OCI-LY3 (cell line): Measurements from ENCODE around the gene CYP46A1.

Experiments used
- H2AFZ ChIP-seq: fragments of 200-600, 300-600 bp; shearing (Covaris generic); 2 replicates; pipeline ENCODE4 v1.6.0; 2014; ENCODE audit warnings: antibody characterized with exemption, low read depth, low read length
- H3K27ac ChIP-seq: fragments of 200-600, 300-600 bp; sonication (generic); 2 replicates; pipeline ENCODE4 v1.5.1; 2014; ENCODE audit warnings: mild to moderate bottlenecking, low read length, moderate library complexity, mixed read lengths
- H3K27me3 ChIP-seq: fragments of 200-600, 300-600 bp; sonication (generic); 2 replicates; pipeline ENCODE4 v1.6.1; 2014; ENCODE audit warnings: low read depth, low read length, mixed read lengths
- H3K36me3 ChIP-seq: fragments of 200-600, 300-600 bp; sonication (generic); replicated peaks from 2 replicates; pipeline ENCODE3; 2014; ENCODE audit warnings: low read depth, low read length, mixed read lengths
- H3K4me1 ChIP-seq: fragments of 300-600, 200-600 bp; sonication (generic); 2 replicates; pipeline ENCODE4 v1.6.1; 2014; ENCODE audit warnings: low read length, mixed read lengths
- H3K4me2 ChIP-seq: fragments of 200-600, 300-600 bp; sonication (generic); 2 replicates; pipeline ENCODE4 v1.6.1; 2014; ENCODE audit warnings: low read length, mixed read lengths
- H3K4me3 ChIP-seq: fragments of 300-600, 200-600 bp; sonication (generic); 2 replicates; pipeline ENCODE4 v1.5.1; 2014; ENCODE audit warnings: antibody characterized with exemption, mild to moderate bottlenecking, low read length, moderate library complexity
- H3K79me2 ChIP-seq: fragments of 300-600, 200-600 bp; shearing (Covaris generic); 2 replicates; pipeline ENCODE4 v1.6.1; 2014; ENCODE audit warnings: mild to moderate bottlenecking, low read length, mixed read lengths
- H3K9ac ChIP-seq: fragments of 300-600, 200-600 bp; shearing (Covaris generic); 2 replicates; pipeline ENCODE4 v1.6.0; 2014; ENCODE audit warnings: mild to moderate bottlenecking, low read length, moderate library complexity
- H3K9me3 ChIP-seq: fragments of 200-600, 300-600 bp; shearing (Covaris generic); 2 replicates; pipeline ENCODE4 v1.6.1; 2014; ENCODE audit warnings: low read length, mixed read lengths; ENCODE audit not compliant: insufficient read depth
- H4K20me1 ChIP-seq: fragments of 200-600, 300-600 bp; sonication (generic); 2 replicates; pipeline ENCODE4 v1.6.1; 2016; ENCODE audit warnings: low read length, mixed read lengths; ENCODE audit not compliant: insufficient read depth
- CTCF ChIP-seq: fragments of 200-600, 300-600 bp; sonication (generic); IDR thresholded peaks from 2 replicates; pipeline ENCODE4 v1.5.1; 2014; ENCODE audit warnings: antibody characterized with exemption, low read length, low read depth
- EZH2phosphoT487 ChIP-seq: fragments of 200-600 bp; shearing (Covaris generic); IDR thresholded peaks from 2 replicates; pipeline ENCODE4 v1.6.1; 2018; ENCODE audit warnings: antibody characterized with exemption, mixed run types, low read depth

CYP46A1 gene

GRCh38 chr14:99703381-99703780 lies 19.3 kb downstream of the CYP46A1 start:
- no peak for TF ChIP-seq CTCF
- TF ChIP-seq EZH2phosphoT487: no peak
- Histone ChIP-seq H3K27ac (no peak overlapping the region), H3K36me3 (no peaks in the 10 kb centered on the region), H3K27me3 (peaks cover 5% of the 10 kb centered on the region; the same call in 1 of the 2 replicates), H4K20me1 (no peaks in the 10 kb centered on the region), H3K9me3 (peaks cover 12% of the 10 kb centered on the region; the same call in 1 of the 2 replicates), H3K79me2 (no peaks in the 10 kb centered on the region), H3K4me1 (no peaks in the 10 kb centered on the region), H3K4me2 (no peak overlapping the region), H3K9ac (no peak overlapping the region), H3K4me3 (no peak overlapping the region), H2AFZ (no peak overlapping the region)

- no peak for TF ChIP-seq CTCF
- TF ChIP-seq EZH2phosphoT487: no peak
- Histone ChIP-seq H3K4me2 (no peak overlapping the region), H2AFZ (no peak overlapping the region), H3K9me3 (peaks cover 12% of the 10 kb centered on the region; the same call in 1 of the 2 replicates), H3K4me1 (no peaks in the 10 kb centered on the region), H3K36me3 (no peaks in the 10 kb centered on the region), H3K79me2 (no peaks in the 10 kb centered on the region), H3K4me3 (no peak overlapping the region), H3K9ac (no peak overlapping the region), H3K27me3 (peaks cover under 1% of the 10 kb centered on the region; the same call in 1 of the 2 replicates), H3K27ac (no peak overlapping the region), H4K20me1 (no peaks in the 10 kb centered on the region)
Measured at GRCh38 chr14:99704037-99704436, 19.9 kb downstream of the CYP46A1 start.

GRCh38 chr14:99706107-99706900 lies 22.2 kb downstream of the CYP46A1 start:
- no peak overlapping the region for H3K9ac ChIP-seq
- peaks cover 12% of the 10 kb centered on the region; the same call in 1 of the 2 replicates for H3K9me3 ChIP-seq
- peaks cover 22% of the 10 kb centered on the region for H3K27me3 ChIP-seq
- no peaks in the 10 kb centered on the region for H4K20me1 ChIP-seq
- no peaks in the 10 kb centered on the region for H3K79me2 ChIP-seq
- no peak overlapping the region for H2AFZ ChIP-seq
- TF ChIP-seq EZH2phosphoT487 (no peak), CTCF (no peak)
- H3K4me3 ChIP-seq: no peak overlapping the region
- H3K4me1 ChIP-seq: no peaks in the 10 kb centered on the region
- no peaks in the 10 kb centered on the region for H3K36me3 ChIP-seq
- no peak overlapping the region for H3K4me2 ChIP-seq
- no peak overlapping the region for H3K27ac ChIP-seq

- Histone ChIP-seq H3K4me3 (no peak overlapping the region), H3K9me3 (peaks cover 8% of the 10 kb centered on the region; the same call in 1 of the 2 replicates)
Measured at GRCh38 chr14:99707420-99707819, 23.3 kb downstream of the CYP46A1 start.

More at GRCh38 chr14:99707420-99707819, 23.3 kb downstream of the CYP46A1 start:
- H3K4me1 ChIP-seq: no peaks in the 10 kb centered on the region
- no peaks in the 10 kb centered on the region for H3K79me2 ChIP-seq
- H3K27ac ChIP-seq: no peak overlapping the region
- H3K4me2 ChIP-seq: no peak overlapping the region
- H2AFZ ChIP-seq: no peak overlapping the region
- H3K36me3 ChIP-seq: no peaks in the 10 kb centered on the region
- TF ChIP-seq CTCF (no peak), EZH2phosphoT487 (no peak)
- no peaks in the 10 kb centered on the region for H4K20me1 ChIP-seq
- H3K9ac ChIP-seq: no peak overlapping the region
- H3K27me3 ChIP-seq: peaks cover 31% of the 10 kb centered on the region
